Measurements from ENCODE around the gene PIP5K1A. TPM values are rescaled to one million over a fixed set of nuclear protein-coding genes. Genes with fewer than 3 reads are reported as not detected.
"Not testable (repeated sequence)": the region's sequence is repeated elsewhere in the genome, so short reads cannot be mapped to it uniquely, and the experiment has no call there.

PIP5K1A gene
- total RNA-seq, 1 donor from 2014 or later = 95.5 TPM

DNA sequence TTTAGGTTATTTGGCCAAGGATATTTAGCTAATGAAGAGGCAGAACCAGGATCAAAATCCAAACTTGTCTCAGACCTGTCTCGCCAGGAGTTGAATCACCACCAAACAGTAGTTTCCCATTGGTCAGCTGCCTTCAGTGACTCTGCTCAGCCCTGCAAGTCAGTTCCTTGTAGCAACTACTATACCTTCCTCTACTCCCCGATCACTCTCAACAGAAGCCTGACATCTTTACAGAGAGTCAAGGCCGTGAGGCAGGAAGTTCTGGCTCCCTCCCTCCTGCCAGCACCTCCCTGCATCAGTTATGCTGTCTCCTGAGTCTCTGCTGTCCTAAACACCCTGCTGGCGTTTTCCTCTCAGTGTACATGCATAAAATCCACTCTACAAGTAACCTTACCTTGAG lies 69.4 kb downstream of the PIP5K1A start:
- H3K4me1 Mint-ChIP-seq (ENCODE audit: low read depth) = no peaks in the 10 kb centered on the region
- no peak overlapping the region for H3K27ac Mint-ChIP-seq
- no peaks in the 10 kb centered on the region for H3K27me3 Mint-ChIP-seq
- no peaks in the 10 kb centered on the region for H3K9me3 Mint-ChIP-seq (ENCODE audit: low read depth)
- TF ChIP-seq, protein P1, sequence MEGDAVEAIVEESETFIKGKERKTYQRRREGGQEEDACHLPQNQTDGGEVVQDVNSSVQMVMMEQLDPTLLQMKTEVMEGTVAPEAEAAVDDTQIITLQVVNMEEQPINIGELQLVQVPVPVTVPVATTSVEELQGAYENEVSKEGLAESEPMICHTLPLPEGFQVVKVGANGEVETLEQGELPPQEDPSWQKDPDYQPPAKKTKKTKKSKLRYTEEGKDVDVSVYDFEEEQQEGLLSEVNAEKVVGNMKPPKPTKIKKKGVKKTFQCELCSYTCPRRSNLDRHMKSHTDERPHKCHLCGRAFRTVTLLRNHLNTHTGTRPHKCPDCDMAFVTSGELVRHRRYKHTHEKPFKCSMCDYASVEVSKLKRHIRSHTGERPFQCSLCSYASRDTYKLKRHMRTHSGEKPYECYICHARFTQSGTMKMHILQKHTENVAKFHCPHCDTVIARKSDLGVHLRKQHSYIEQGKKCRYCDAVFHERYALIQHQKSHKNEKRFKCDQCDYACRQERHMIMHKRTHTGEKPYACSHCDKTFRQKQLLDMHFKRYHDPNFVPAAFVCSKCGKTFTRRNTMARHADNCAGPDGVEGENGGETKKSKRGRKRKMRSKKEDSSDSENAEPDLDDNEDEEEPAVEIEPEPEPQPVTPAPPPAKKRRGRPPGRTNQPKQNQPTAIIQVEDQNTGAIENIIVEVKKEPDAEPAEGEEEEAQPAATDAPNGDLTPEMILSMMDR (IDR thresholded peaks at IDR 0.05; ENCODE audit: unreplicated experiment) = no peak
- H3K4me3 Mint-ChIP-seq (ENCODE audit: low read depth) = no peak overlapping the region
- peaks cover 36% of the 10 kb centered on the region for H3K36me3 Mint-ChIP-seq (ENCODE audit: insufficient read depth)
- DNase-seq (ENCODE audit: low spot score, unreplicated experiment) = no peak

DNA sequence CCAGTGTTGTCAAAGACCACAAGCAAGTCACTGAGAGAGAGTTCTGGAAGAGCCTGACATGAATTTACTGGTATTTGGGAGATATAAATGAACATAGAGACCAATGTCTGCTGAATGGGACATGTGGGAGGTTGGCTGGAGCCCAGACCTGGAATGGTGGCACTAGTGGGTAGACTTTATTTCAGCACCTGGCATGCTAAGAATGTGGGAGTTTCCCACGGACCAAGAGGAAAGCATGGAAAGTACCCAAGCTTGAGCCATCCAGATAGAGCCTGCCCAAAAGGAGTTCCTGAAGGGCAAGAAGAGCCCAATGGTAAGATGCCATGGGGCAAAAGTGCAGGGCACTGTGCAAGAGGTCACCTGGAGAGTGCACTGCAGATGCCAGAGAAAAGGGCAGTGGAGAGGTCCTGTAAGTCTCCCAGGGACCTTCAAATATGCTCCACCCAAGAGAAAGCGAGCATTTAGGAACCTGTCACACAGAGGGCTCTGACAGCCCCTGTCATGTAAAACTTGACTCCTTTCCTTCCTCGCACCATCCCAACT lies 75.6 kb downstream of the PIP5K1A start:
- Mint-ChIP-seq H3K27ac (no peak overlapping the region), H3K27me3 (peaks cover 12% of the 10 kb centered on the region), H3K9me3 (ENCODE audit: low read depth) (no peaks in the 10 kb centered on the region), H3K4me1 (ENCODE audit: low read depth) (no peaks in the 10 kb centered on the region), H3K4me3 (ENCODE audit: low read depth) (no peak overlapping the region), H3K36me3 (ENCODE audit: insufficient read depth) (peaks cover 10% of the 10 kb centered on the region)
- DNase-seq (ENCODE audit: low spot score, unreplicated experiment) = no peak
- TF ChIP-seq, protein P1 (IDR thresholded peaks at IDR 0.05; ENCODE audit: unreplicated experiment) = no peak

DNA sequence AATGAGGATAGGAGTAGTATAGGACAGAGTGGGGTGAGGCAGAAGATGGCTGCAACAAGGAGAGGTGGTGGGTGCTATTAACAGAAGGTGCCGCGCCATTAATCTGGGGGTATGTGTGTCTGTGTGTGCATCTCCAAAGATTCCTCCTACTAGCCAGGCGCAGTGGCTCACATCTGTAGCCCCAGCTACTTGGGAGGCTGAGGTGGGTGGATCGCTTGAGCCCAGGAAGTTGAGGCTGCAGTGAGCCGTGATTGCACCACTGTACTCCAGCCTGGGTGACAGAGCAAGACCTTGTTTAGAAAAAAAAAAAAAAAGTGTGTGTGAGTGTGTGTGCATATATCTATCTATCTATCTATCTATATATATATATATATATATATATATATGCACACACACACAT lies 77.0 kb downstream of the PIP5K1A start:
- H3K9me3 Mint-ChIP-seq (ENCODE audit: low read depth); H3K36me3 Mint-ChIP-seq (ENCODE audit: insufficient read depth); H3K4me1 Mint-ChIP-seq (ENCODE audit: low read depth); DNase-seq (ENCODE audit: low spot score, unreplicated experiment); H3K4me3 Mint-ChIP-seq (ENCODE audit: low read depth); H3K27ac Mint-ChIP-seq: not testable (repeated sequence)
- H3K27me3 Mint-ChIP-seq = peaks cover 12% of the 10 kb centered on the region

DNA sequence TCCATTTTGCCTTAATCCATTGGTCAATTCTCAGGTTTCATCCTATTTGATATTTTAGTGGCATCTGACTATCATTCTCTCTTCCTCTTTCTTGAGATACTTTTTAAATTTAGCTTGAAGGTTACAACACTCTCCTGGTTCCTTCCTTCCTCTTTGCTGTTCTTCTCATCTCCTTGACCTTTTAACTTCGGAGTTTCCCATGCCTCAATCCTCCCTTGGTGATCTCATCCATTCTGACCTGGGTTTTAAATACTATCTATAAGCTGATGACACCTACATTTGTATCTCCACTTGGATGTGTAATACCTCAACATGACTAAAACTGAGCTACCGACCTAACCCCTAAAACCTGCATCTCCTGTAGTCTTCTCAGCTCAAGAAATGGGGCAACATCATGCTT lies 78.9 kb downstream of the PIP5K1A start:
- Mint-ChIP-seq H3K9me3 (ENCODE audit: low read depth) (no peaks in the 10 kb centered on the region), H3K27ac (no peak overlapping the region), H3K27me3 (peaks cover 12% of the 10 kb centered on the region), H3K36me3 (ENCODE audit: insufficient read depth) (peaks cover 4% of the 10 kb centered on the region), H3K4me3 (ENCODE audit: low read depth) (no peak overlapping the region), H3K4me1 (ENCODE audit: low read depth) (no peaks in the 10 kb centered on the region)
- TF ChIP-seq, protein P1 (IDR thresholded peaks at IDR 0.05; ENCODE audit: unreplicated experiment) = no peak
- DNase-seq (ENCODE audit: low spot score, unreplicated experiment) = no peak

DNA sequence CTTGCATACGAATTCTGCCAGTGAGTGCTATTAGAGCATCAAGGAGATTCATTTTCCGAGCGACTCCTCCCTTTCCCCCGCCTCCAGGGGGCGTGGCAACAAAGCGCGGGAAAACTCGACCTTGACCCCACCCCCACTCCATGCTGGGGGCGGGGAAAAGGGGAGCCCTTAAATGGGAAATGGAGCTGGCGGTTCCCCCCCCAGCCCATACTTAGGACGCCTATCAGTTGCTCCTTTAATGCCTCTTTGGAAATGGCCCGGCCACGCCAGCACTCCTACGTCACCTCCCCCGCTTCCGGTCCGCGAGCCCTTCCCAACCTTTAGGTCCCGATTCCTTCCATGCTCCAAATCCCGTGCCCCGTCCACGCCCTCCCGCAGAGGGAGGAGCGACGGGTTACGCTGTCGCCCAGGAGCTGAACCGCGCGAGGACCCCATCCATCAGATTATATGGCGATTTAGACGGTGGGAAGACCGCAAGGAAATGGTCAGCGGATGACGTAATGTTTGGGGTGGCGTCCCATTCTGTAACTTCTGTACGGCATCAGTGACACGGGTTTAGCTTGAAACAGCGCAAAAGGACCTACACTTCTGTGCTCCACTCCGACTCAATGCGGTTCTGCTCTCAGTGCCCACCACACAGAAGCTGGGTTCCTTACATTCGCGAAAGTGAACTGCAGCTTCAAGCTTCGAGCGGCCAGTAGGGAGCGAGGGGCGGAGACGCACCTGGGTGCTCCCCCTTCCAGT lies 83.0 kb downstream of the PIP5K1A start:
- H3K27me3 Mint-ChIP-seq = peaks cover 12% of the 10 kb centered on the region
- peaks cover 2% of the 10 kb centered on the region for H3K36me3 Mint-ChIP-seq (ENCODE audit: insufficient read depth)
- peak overlapping the region; percentile 99 for H3K4me3 Mint-ChIP-seq (ENCODE audit: low read depth)
- H3K9me3 Mint-ChIP-seq (ENCODE audit: low read depth) = no peaks in the 10 kb centered on the region
- H3K27ac Mint-ChIP-seq = peak overlapping the region; percentile 100
- TF ChIP-seq, protein P1 (IDR thresholded peaks at IDR 0.05; ENCODE audit: unreplicated experiment) = no peak
- DNase-seq (ENCODE audit: low spot score, unreplicated experiment) = peak; percentile 93
- peaks cover 16% of the 10 kb centered on the region for H3K4me1 Mint-ChIP-seq (ENCODE audit: low read depth)
